Fibroblast of peridontal ligament (primary cell): Measurements from ENCODE around the gene POLL.
A peak's percentile ranks its signal among the peaks of the same experiment; 100 is the strongest.

Experiments
- DNase-seq: peaks from one replicate; pipeline ENCODE4 v3.0.0-alpha.2; 2010; ENCODE audit errors: extremely low read depth

POLL gene

GRCh38 chr10:101573885-101574753 lies 13.9 kb downstream of the POLL start:
- no peak for DNase-seq

GRCh38 chr10:101572785-101573184 lies 15.3 kb downstream of the POLL start:
- DNase-seq, result no peak

GRCh38 chr10:101572126-101572525 lies 15.9 kb downstream of the POLL start:
- no peak for DNase-seq

- DNase-seq, result no peak
Observed at GRCh38 chr10:101571271-101571925, 16.7 kb downstream of the POLL start.

- DNase-seq, result no peak
Observed at GRCh38 chr10:101570428-101571270, 17.4 kb downstream of the POLL start.

GRCh38 chr10:101569622-101570427 lies 18.2 kb downstream of the POLL start:
- DNase-seq, result peak; percentile 63

- no peak for DNase-seq
Observed at GRCh38 chr10:101569323-101569621, 18.8 kb downstream of the POLL start.

GRCh38 chr10:101568054-101568745 lies 19.9 kb downstream of the POLL start:
- DNase-seq, result no peak

- no peak for DNase-seq
Observed at GRCh38 chr10:101567165-101568006, 20.7 kb downstream of the POLL start.

GRCh38 chr10:101566333-101567164 lies 21.5 kb downstream of the POLL start:
- DNase-seq, result no peak

- DNase-seq, result no peak
Observed at GRCh38 chr10:101565936-101566332, 22.1 kb downstream of the POLL start.

- no peak for DNase-seq
Observed at GRCh38 chr10:101565370-101565900, 22.6 kb downstream of the POLL start.

- no peak for DNase-seq
Observed at GRCh38 chr10:101564490-101564991, 23.5 kb downstream of the POLL start.

GRCh38 chr10:101563497-101564040 lies 24.5 kb downstream of the POLL start:
- no peak for DNase-seq

- no peak for DNase-seq
Observed at GRCh38 chr10:101563007-101563406, 25.1 kb downstream of the POLL start.

- no peak for DNase-seq
Observed at GRCh38 chr10:101562231-101562630, 25.8 kb downstream of the POLL start.

- DNase-seq, result no peak
Observed at GRCh38 chr10:101561068-101561915, 26.8 kb downstream of the POLL start.
